HG03457 (cell line): Measurements from ENCODE around the gene WSCD2.

Experiments
- ATAC-seq: cut with Tn5 transposase; IDR thresholded peaks from one replicate; pipeline ENCODE4 v1.9.1; 2021; ENCODE audit warnings: moderate number of reproducible peaks; ENCODE audit not compliant: unreplicated experiment

The WSCD2 gene

DNA sequence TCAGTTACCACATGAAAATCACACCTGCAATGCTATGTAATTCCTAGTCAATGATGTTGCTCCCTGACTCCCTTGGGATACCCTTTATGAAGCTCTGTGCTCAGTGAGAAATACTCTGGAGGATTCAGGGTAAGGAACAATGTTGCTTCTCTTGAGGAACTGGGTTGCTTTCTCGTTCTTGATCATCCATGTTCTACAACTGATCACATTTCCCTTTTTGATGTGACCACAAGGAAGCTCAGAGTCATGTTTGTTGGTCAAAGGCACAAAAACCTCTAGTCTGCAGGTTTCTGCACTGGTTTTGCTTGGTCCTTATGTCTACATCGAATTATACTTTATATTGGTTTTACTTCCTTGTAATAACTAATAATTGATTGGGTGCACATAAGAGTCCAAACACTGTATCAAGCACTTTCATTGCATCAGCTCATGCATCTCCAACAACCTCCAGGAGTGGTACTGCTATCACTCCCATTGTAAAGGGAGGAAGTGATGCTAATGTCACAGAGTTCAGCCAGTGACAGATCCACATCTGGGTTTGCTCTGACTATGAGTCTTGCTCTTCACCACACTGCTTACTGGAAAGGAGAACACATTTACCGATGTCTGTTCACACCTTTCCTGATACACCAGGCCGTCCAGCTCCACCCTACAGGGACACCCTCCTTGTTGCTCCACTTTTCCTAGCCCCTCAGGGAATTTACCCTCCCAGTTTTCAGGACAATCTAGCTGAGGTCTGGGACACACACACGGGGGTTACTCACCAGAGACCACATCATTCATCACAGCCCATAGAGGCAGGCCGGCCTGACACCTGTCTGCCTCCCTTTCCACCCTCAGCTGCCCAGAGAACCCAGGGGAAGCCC lies 169.0 kb downstream of the WSCD2 start:
- ATAC-seq, result no peak

DNA sequence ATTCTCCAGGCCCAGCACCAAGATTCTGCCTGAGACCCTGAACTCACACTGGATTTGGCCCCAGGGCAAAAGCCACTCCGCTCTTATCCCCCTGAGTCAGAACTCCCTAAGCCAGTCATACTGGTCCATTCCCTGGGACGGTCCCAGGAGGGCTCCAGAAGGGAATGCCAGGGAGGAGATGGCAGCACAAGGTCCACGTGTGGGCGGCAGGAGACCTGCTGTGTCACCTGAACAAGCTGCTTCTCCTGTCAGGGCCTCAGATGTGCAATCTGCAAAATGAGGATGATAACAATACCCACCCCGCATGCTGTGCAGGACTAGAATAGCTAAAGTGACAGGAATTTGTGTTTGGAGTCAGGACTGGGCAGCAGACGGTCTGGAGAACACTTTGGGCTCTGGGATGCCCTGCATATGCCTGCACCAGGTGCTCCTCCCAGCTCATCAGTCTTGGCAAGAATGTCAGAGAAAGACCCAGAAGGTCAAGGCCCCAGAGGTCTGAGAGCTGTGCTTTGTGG lies 169.7 kb downstream of the WSCD2 start:
- no peak for ATAC-seq

DNA sequence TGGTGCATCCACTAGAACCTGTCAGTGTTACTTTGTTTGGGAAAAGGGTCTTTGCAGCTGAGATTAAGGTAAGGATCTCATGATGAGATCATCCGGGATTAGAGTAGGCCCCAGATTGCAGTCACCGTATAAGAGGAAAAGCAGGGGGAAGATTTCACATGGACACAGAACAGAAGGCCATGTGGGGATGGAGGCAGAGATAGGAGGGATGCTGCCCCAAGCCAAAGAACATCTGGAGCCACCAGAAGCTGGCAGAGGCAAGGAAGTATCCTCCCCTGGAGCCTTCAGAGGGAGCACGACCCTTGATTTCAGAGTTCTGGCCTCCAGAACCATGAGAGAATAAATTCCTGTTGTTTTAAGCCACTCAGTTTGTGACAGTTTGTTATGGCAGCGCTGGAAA lies 170.4 kb downstream of the WSCD2 start:
- ATAC-seq, result no peak
